HCT116 (cell line): ENCODE results near the gene FOXO6. TPM values are rescaled to one million over a fixed set of nuclear protein-coding genes. Genes with fewer than 3 reads are reported as not detected.

Source experiments
- ATAC-seq: fragments of 200-7000 bp; cut with Tn5 transposase; 2 replicates; pipeline ENCODE4 v1.9.1; 2020; ENCODE audit warnings: mild to moderate bottlenecking, moderate library complexity
- BruUV-seq: library from RNA; stranded (reverse); fragments of 400-500 nt; replicated peaks from 2 replicates; lab custom pipeline; 2021; lab: Mats Ljungman, UMichigan
- CTCF ChIA-PET: fragments of 300-600 bp; sonication (Branson Sonifier 250); formaldehyde crosslinking; loops from one replicate; lab custom pipeline; 2021; ENCODE audit warnings: antibody characterized with exemption; lab: Charles Lee
- POLR2A ChIA-PET: fragments of 300-600, 350-600 bp; sonication (Branson Sonifier 250); formaldehyde crosslinking; loops from one replicate; lab custom pipeline; 2021; ENCODE audit warnings: antibody characterized with exemption; lab: Charles Lee
- RAD21 ChIA-PET, 2 experiments: fragments of 300-600 bp; sonication (Branson Sonifier 250); formaldehyde crosslinking; loops; one replicate each; lab custom pipeline; 2023; ENCODE audit warnings: low total read pairs in 2 of 2; ENCODE audit not compliant: uncharacterized antibody in 2 of 2, unreplicated experiment in 2 of 2, low non-redundant PET in 1 of 2; lab: Charles Lee
- DNase-seq: peaks from one replicate; pipeline ENCODE4 v3.0.0-alpha.2; 2010; ENCODE audit warnings: low read depth, low spot score
- H2AFZ ChIP-seq: fragments of 200-600 bp; shearing (Covaris generic), sonication (generic); 2 replicates; pipeline ENCODE4 v1.6.1; 2017; ENCODE audit warnings: low read depth, mixed run types, mixed read lengths, antibody characterized with exemption, low read length; ENCODE audit not compliant: poor library complexity, severe bottlenecking
- H3K27ac ChIP-seq: 2 replicates; pipeline ENCODE4 v1.5.1; 2012; ENCODE audit warnings: low read depth, low read length
- H3K27me3 ChIP-seq: fragments of 200-600 bp; sonication (generic); 2 replicates; pipeline ENCODE4 v1.6.1; 2016; ENCODE audit warnings: mixed run types, low read length, mixed read lengths; ENCODE audit not compliant: insufficient read depth
- H3K36me3 ChIP-seq, 2 experiments: fragments of 200-500 bp in 1 of 2; fragments of 200-600 bp in 1 of 2; sonication (Bioruptor generic) in 1 of 2; sonication (generic) in 1 of 2; 2 replicates each; pipeline versions ENCODE4 v1.5.1 to v1.6.1; 2014 to 2016; ENCODE audit warnings: low read length in 2 of 2, inconsistent platforms in 1 of 2, mixed read lengths in 1 of 2, mixed run types in 1 of 2; ENCODE audit not compliant: insufficient read depth in 2 of 2, control insufficient read depth in 1 of 2
- H3K4me1 ChIP-seq, 2 experiments: fragments of 200-600 bp in 1 of 2; sonication (generic) in 1 of 2; 2 replicates each; pipeline versions ENCODE4 v1.5.1 to v1.6.1; 2012 to 2017; ENCODE audit warnings: low read length in 2 of 2, inconsistent platforms in 1 of 2, mild to moderate bottlenecking in 1 of 2, mixed read lengths in 1 of 2, mixed run types in 1 of 2, moderate library complexity in 1 of 2; ENCODE audit not compliant: insufficient read depth in 2 of 2, control insufficient read depth in 1 of 2
- H3K4me2 ChIP-seq: fragments of 200-600 bp; sonication (generic); 2 replicates; pipeline ENCODE4 v1.6.1; 2017; ENCODE audit warnings: mixed run types, low read length, mixed read lengths
- H3K4me3 ChIP-seq, 2 experiments: fragments of 200-600 bp in 1 of 2; sonication (generic) in 1 of 2; replicated peaks in 1 of 2; 2 replicates each; pipeline ENCODE4 v1.5.1; 2011 to 2016; ENCODE audit warnings: low read length in 2 of 2, control low read depth in 1 of 2, low read depth in 1 of 2, mild to moderate bottlenecking in 1 of 2, mixed read lengths in 1 of 2, mixed run types in 1 of 2
- H3K79me2 ChIP-seq: fragments of 200-600 bp; sonication (generic); 2 replicates; pipeline ENCODE4 v1.6.1; 2017; ENCODE audit warnings: mild to moderate bottlenecking, mixed run types, low read length, moderate library complexity, mixed read lengths; ENCODE audit not compliant: insufficient read depth
- H3K9ac ChIP-seq: fragments of 200-600 bp; sonication (generic); 2 replicates; pipeline ENCODE4 v1.6.1; 2016; ENCODE audit warnings: low read length, mixed read lengths
- H3K9me2 ChIP-seq: fragments of 200-600 bp; sonication (generic), shearing (Covaris generic); 2 replicates; pipeline ENCODE4 v1.6.1; 2017; ENCODE audit warnings: mixed run types, mild to moderate bottlenecking, moderate library complexity; ENCODE audit not compliant: insufficient read depth
- H3K9me3 ChIP-seq, 2 experiments: fragments of 200-500 bp in 1 of 2; fragments of 200-600 bp in 1 of 2; sonication (Bioruptor generic) in 1 of 2; sonication (generic) in 1 of 2; 2 replicates each; pipeline ENCODE4 v1.6.1; 2014 to 2017; ENCODE audit warnings: low read length in 2 of 2, mixed read lengths in 2 of 2, inconsistent platforms in 1 of 2, low read depth in 1 of 2, mild to moderate bottlenecking in 1 of 2, mixed run types in 1 of 2, moderate library complexity in 1 of 2; ENCODE audit not compliant: control insufficient read depth in 1 of 2, insufficient read depth in 1 of 2
- H4K20me1 ChIP-seq: fragments of 200-600 bp; sonication (generic), shearing (Covaris generic); 2 replicates; pipeline ENCODE4 v1.6.1; 2017; ENCODE audit warnings: mixed run types, mild to moderate bottlenecking, moderate library complexity; ENCODE audit not compliant: insufficient read depth
- JUND ChIP-seq: IDR thresholded peaks from 2 replicates; pipeline ENCODE4 v1.6.1; 2012
- ZBTB33 ChIP-seq: IDR thresholded peaks from 2 replicates; pipeline ENCODE4 v1.6.1; 2011; ENCODE audit warnings: mild to moderate bottlenecking, low read length, moderate library complexity; ENCODE audit not compliant: insufficient replicate concordance; ENCODE audit errors: extremely low read depth
- intact Hi-C: fragments of 100-400 bp; cut with micrococcal nuclease; formaldehyde crosslinking; loops from 2 replicates; pipeline ENCODE4 v1.10.0; 2022
- total RNA-seq: library from RNA; stranded (reverse); gene quantifications from one replicate; pipeline ENCODE4 v1.2.1, GENCODE V29; 2021; ENCODE audit not compliant: unreplicated experiment

FOXO6 gene
- total RNA-seq, 1 experiment from 2014 or later: 7.0 TPM

- ATAC-seq: no peak
- TF ChIP-seq ZBTB33: no peak
- TF ChIP-seq, all 23 proteins: peak for 0
- Histone ChIP-seq H3K4me2 (no peak overlapping the region), H3K9me2 (no peaks in the 10 kb centered on the region), H3K9ac (no peak overlapping the region), H3K9me3 (no peaks in the 10 kb centered on the region), H4K20me1 (no peaks in the 10 kb centered on the region), H3K79me2 (no peaks in the 10 kb centered on the region), H3K4me3 (no peak overlapping the region), H3K27ac (no peak overlapping the region), H3K4me1 (peaks cover 10 to 19% of the 10 kb centered on the region in 2 experiments), H3K27me3 (no peaks in the 10 kb centered on the region), H3K36me3 (no peaks in the 10 kb centered on the region), H2AFZ (no peak overlapping the region)
- BruUV-seq: no TSS peak
- intact Hi-C loops: no loop called here
- RAD21 ChIA-PET: no interaction called here
- CTCF ChIA-PET: no interaction called here
- no peak for DNase-seq
- POLR2A ChIA-PET: no interaction called here
These were observed 9.0 kb downstream of the FOXO6 start for GRCh38 chr1:41370225-41370624.

- Histone ChIP-seq H2AFZ (no peak overlapping the region), H3K9ac (no peak overlapping the region), H3K79me2 (no peaks in the 10 kb centered on the region), H3K4me3 (no peak overlapping the region), H3K4me1 (peaks cover 10 to 13% of the 10 kb centered on the region in 2 experiments), H3K4me2 (no peak overlapping the region), H3K36me3 (no peaks in the 10 kb centered on the region), H3K27me3 (no peaks in the 10 kb centered on the region), H3K9me2 (no peaks in the 10 kb centered on the region), H3K27ac (no peak overlapping the region), H4K20me1 (no peaks in the 10 kb centered on the region), H3K9me3 (no peaks in the 10 kb centered on the region)
- POLR2A ChIA-PET: no interaction called here
- no peak for TF ChIP-seq JUND
- CTCF ChIA-PET: no interaction called here
- no peak for DNase-seq
- intact Hi-C loops: no loop called here
- no TSS peak for BruUV-seq
- ATAC-seq: no peak
- RAD21 ChIA-PET: no interaction called here
These were observed 9.7 kb downstream of the FOXO6 start for GRCh38 chr1:41370756-41371420.
